ENCODE results near the gene CEP20. TPM values are rescaled to one million over a fixed set of nuclear protein-coding genes. Genes with fewer than 3 reads are reported as not detected.

CEP20 gene
- total and polyA plus RNA-seq, 2 of the 8 experiments (the other 6 are each of a cell fraction or from before 2014, with no cell fraction given) = 16.2 to 49.0 TPM

- no peak for TF ChIP-seq MAX (IDR thresholded peaks at IDR 0.05)
These were observed 36.6 kb upstream of the CEP20 start (continued) for GRCh38 chr16:15924996-15925395.
